IMR-90 (cell line): ENCODE data around the gene SAMD1. TPM values are rescaled to one million over a fixed set of nuclear protein-coding genes. Genes with fewer than 3 reads are reported as not detected.

Experiments used
- ATAC-seq: fragments of 200-7000 bp; cut with Tn5 transposase; 2 replicates; pipeline ENCODE4 v1.9.1; 2020; ENCODE audit warnings: low read depth, mild to moderate bottlenecking, moderate library complexity
- BruUV-seq: library from RNA; stranded (reverse); fragments of 400-500 nt; replicated peaks from 2 replicates; lab custom pipeline; 2021; lab: Mats Ljungman, UMichigan
- CTCF ChIA-PET: fragments of 300-600 bp; formaldehyde crosslinking; extraction: SDS; loops from one replicate; lab custom pipeline; 2021; ENCODE audit warnings: antibody characterized with exemption; lab: Yijun Ruan, JAX
- POLR2A ChIA-PET: fragments of 300-600 bp; sonication (Branson Sonifier 250); formaldehyde crosslinking; loops from one replicate; lab custom pipeline; 2022; ENCODE audit warnings: antibody characterized with exemption; ENCODE audit not compliant: unreplicated experiment; lab: Charles Lee
- DNase-seq: peaks from one replicate; pipeline ENCODE4 v3.0.0; 2013
- H2AFZ ChIP-seq: replicated peaks from 2 replicates; pipeline ENCODE3; 2013; ENCODE audit warnings: low read length, mild to moderate bottlenecking; ENCODE audit not compliant: poor library complexity
- H2AK5ac ChIP-seq: 2 replicates; pipeline ENCODE4 v1.6.1; 2013; ENCODE audit warnings: low read depth, low read length, inconsistent platforms
- H2AK9ac ChIP-seq: replicated peaks from 2 replicates; pipeline ENCODE3; 2013; ENCODE audit warnings: mild to moderate bottlenecking, low read depth, low read length, moderate library complexity; ENCODE audit not compliant: poor library complexity
- H2BK120ac ChIP-seq: 2 replicates; pipeline ENCODE4 v1.6.1; 2013; ENCODE audit warnings: low read depth, low read length, inconsistent platforms
- H2BK15ac ChIP-seq: 3 replicates; pipeline ENCODE4 v1.6.1; 2013; ENCODE audit warnings: low read depth, low read length, inconsistent platforms
- H2BK20ac ChIP-seq: 2 replicates; pipeline ENCODE4 v1.6.1; 2013; ENCODE audit warnings: low read depth, mild to moderate bottlenecking, inconsistent platforms, low read length, moderate library complexity
- H2BK5ac ChIP-seq: 2 replicates; pipeline ENCODE4 v1.6.1; 2013; ENCODE audit warnings: mild to moderate bottlenecking, low read depth, low read length, inconsistent platforms; ENCODE audit not compliant: poor library complexity, severe bottlenecking
- H3K14ac ChIP-seq: replicated peaks from 2 replicates; pipeline ENCODE4 v1.6.1; 2013; ENCODE audit warnings: low read depth, low read length, inconsistent platforms
- H3K18ac ChIP-seq: 2 replicates; pipeline ENCODE4 v1.6.1; 2013; ENCODE audit warnings: low read depth, low read length, control low read depth
- H3K23ac ChIP-seq: 2 replicates; pipeline ENCODE4 v1.6.1; 2013; ENCODE audit warnings: low read depth, low read length, inconsistent platforms
- H3K27ac ChIP-seq: 2 replicates; pipeline ENCODE4 v1.5.1; 2013; ENCODE audit warnings: mild to moderate bottlenecking, control low read depth, low read length; ENCODE audit not compliant: insufficient read depth
- H3K27me3 ChIP-seq: 2 replicates; pipeline ENCODE4 v1.6.1; 2013; ENCODE audit warnings: low read length; ENCODE audit not compliant: control insufficient read depth, insufficient read depth
- H3K36me3 ChIP-seq: 2 replicates; pipeline ENCODE4 v1.6.1; 2013; ENCODE audit warnings: low read length, mixed read lengths; ENCODE audit not compliant: control insufficient read depth, insufficient read depth
- H3K4ac ChIP-seq: 2 replicates; pipeline ENCODE4 v1.6.1; 2013; ENCODE audit warnings: low read depth, low read length, inconsistent platforms
- H3K4me1 ChIP-seq: 2 replicates; pipeline ENCODE4 v1.6.1; 2013; ENCODE audit warnings: low read length, mixed read lengths; ENCODE audit not compliant: control insufficient read depth, insufficient read depth
- H3K4me2 ChIP-seq: 2 replicates; pipeline ENCODE4 v1.6.1; 2013; ENCODE audit warnings: low read depth, mild to moderate bottlenecking, control low read depth, low read length, moderate library complexity
- H3K4me3 ChIP-seq: 2 replicates; pipeline ENCODE4 v1.5.1; 2013; ENCODE audit warnings: low read depth, mild to moderate bottlenecking, control low read depth, low read length, moderate library complexity; ENCODE audit not compliant: insufficient read depth
- H3K56ac ChIP-seq: 2 replicates; pipeline ENCODE4 v1.6.1; 2013; ENCODE audit warnings: low read length, inconsistent platforms; ENCODE audit not compliant: insufficient read depth; ENCODE audit errors: extremely low read depth
- H3K79me1 ChIP-seq, 2 experiments: 2 replicates each; pipeline ENCODE4 v1.6.1; 2013; ENCODE audit warnings: low read length in 2 of 2, inconsistent platforms in 1 of 2, low read depth in 1 of 2
- H3K9ac ChIP-seq: 2 replicates; pipeline ENCODE4 v1.6.1; 2013; ENCODE audit warnings: low read depth, low read length, control low read depth
- H3K9me1 ChIP-seq: 2 replicates; pipeline ENCODE4 v1.6.1; 2013; ENCODE audit warnings: low read length, inconsistent platforms; ENCODE audit not compliant: insufficient read depth
- H3K9me3 ChIP-seq: 2 replicates; pipeline ENCODE4 v1.6.1; 2013; ENCODE audit warnings: low read length; ENCODE audit not compliant: control insufficient read depth, insufficient read depth
- H4K20me1 ChIP-seq: 2 replicates; pipeline ENCODE4 v1.6.1; 2013; ENCODE audit warnings: low read length, inconsistent platforms; ENCODE audit not compliant: insufficient read depth
- H4K5ac ChIP-seq: 2 replicates; pipeline ENCODE4 v1.6.1; 2013; ENCODE audit warnings: mild to moderate bottlenecking, low read depth, low read length, control low read depth
- H4K8ac ChIP-seq, 2 experiments: 2 replicates each; pipeline ENCODE4 v1.6.1; 2013; ENCODE audit warnings: low read depth in 2 of 2, low read length in 2 of 2, control low read depth in 1 of 2, inconsistent platforms in 1 of 2
- H4K91ac ChIP-seq: 2 replicates; pipeline ENCODE4 v1.6.1; 2013; ENCODE audit warnings: low read depth, low read length, inconsistent platforms; ENCODE audit not compliant: insufficient read depth
- BHLHE40 ChIP-seq: fragments of 150-350 bp; IDR thresholded peaks from 2 replicates; pipeline ENCODE4 v1.6.1; 2016; ENCODE audit warnings: mild to moderate bottlenecking, low read depth, low read length
- CEBPB ChIP-seq: IDR thresholded peaks from 2 replicates; pipeline ENCODE4 v1.6.1; 2012; ENCODE audit warnings: low read depth, low read length, improper control_type of control experiment
- CHD1 ChIP-seq: IDR thresholded peaks from 2 replicates; pipeline ENCODE4 v1.6.1; 2012; ENCODE audit warnings: low read depth, low read length, improper control_type of control experiment
- MAFK ChIP-seq: IDR thresholded peaks from 2 replicates; pipeline ENCODE4 v1.6.1; 2012; ENCODE audit warnings: low read depth, low read length, improper control_type of control experiment
- MAZ ChIP-seq: IDR thresholded peaks from 2 replicates; pipeline ENCODE4 v1.6.1; 2012; ENCODE audit warnings: low read depth, mild to moderate bottlenecking, low read length, improper control_type of control experiment, moderate library complexity, borderline replicate concordance
- MXI1 ChIP-seq: IDR thresholded peaks from 2 replicates; pipeline ENCODE4 v1.6.1; 2012; ENCODE audit warnings: low read depth, mild to moderate bottlenecking, low read length, moderate library complexity, borderline replicate concordance
- NFE2L2 ChIP-seq: fragments of 150-350 bp; IDR thresholded peaks from 2 replicates; pipeline ENCODE4 v1.6.1; 2016; ENCODE audit warnings: low read depth, mild to moderate bottlenecking, low read length
- POLR2A ChIP-seq: IDR thresholded peaks from 2 replicates; pipeline ENCODE4 v1.6.1; 2012; ENCODE audit warnings: mild to moderate bottlenecking, low read depth, low read length
- RAD21 ChIP-seq: IDR thresholded peaks from 2 replicates; pipeline ENCODE4 v1.6.1; 2012; ENCODE audit warnings: low read length, improper control_type of control experiment
- RCOR1 ChIP-seq: IDR thresholded peaks from 2 replicates; pipeline ENCODE4 v1.6.1; 2012; ENCODE audit warnings: mild to moderate bottlenecking, low read length, improper control_type of control experiment; ENCODE audit not compliant: insufficient replicate concordance
- RFX5 ChIP-seq: IDR thresholded peaks from 2 replicates; pipeline ENCODE4 v1.8.0; 2012; ENCODE audit warnings: low read depth, mild to moderate bottlenecking, low read length, moderate library complexity
- SMC3 ChIP-seq: fragments of 150-350 bp; IDR thresholded peaks from 2 replicates; pipeline ENCODE4 v1.6.1; 2016; ENCODE audit warnings: low read depth, mild to moderate bottlenecking, antibody characterized with exemption, low read length, moderate library complexity
- WGBS, 2 experiments: methylation state at CpG; one replicate each; pipeline versions ENCODE4 v1.1.5 to v1.1.7; 2013; ENCODE audit warnings: missing lambda C conversion rate in 2 of 2; ENCODE audit not compliant: insufficient read length in 1 of 2; ENCODE audit errors: extremely low coverage in 2 of 2; 5-methylcytosine and 5-hydroxymethylcytosine counted together
- dilution Hi-C: fragments of 300-500 bp; cut with HindIII; formaldehyde crosslinking; loops from one replicate; pipeline ENCODE4 v1.14.3; 2018; ENCODE audit warnings: low sequenced_read_pairs; ENCODE audit not compliant: unreplicated experiment
- in situ Hi-C: fragments of 300-500 bp; cut with MboI; formaldehyde crosslinking; loops from 3 replicates; pipeline ENCODE4 v1.14.3; 2019; ENCODE audit warnings: low sequenced_read_pairs, inconsistent platforms, mixed read lengths
- intact Hi-C: fragments of 100-400 bp; cut with micrococcal nuclease; formaldehyde crosslinking; loops from 2 replicates; pipeline ENCODE4 v1.10.0; 2022
- polyA plus RNA-seq, 3 experiments: library from polyadenylated mRNA; depleted of rRNA; stranded (reverse); fragments of >200 nt; gene quantifications; 2 replicates each; pipeline ENCODE4 v1.2.3, GENCODE V29; 2012; ENCODE audit warnings: low replicate concordance in 1 of 3
- total RNA-seq: library from RNA; depleted of rRNA; stranded (reverse); fragments of >200 nt; gene quantifications from 2 replicates; pipeline ENCODE4 v1.2.3, GENCODE V29; 2012
- TF ChIP-seq, protein P1 (sequence below): fragments of 150-350 bp; IDR thresholded peaks from 2 replicates; pipeline ENCODE4 v1.6.1; 2016; ENCODE audit warnings: low read depth, mild to moderate bottlenecking, low read length, moderate library complexity, borderline replicate concordance

The SAMD1 gene
- total and polyA plus RNA-seq, 2 of the 4 experiments (the other 2 are of a cell fraction): 6.5 to 14.1 TPM

DNA sequence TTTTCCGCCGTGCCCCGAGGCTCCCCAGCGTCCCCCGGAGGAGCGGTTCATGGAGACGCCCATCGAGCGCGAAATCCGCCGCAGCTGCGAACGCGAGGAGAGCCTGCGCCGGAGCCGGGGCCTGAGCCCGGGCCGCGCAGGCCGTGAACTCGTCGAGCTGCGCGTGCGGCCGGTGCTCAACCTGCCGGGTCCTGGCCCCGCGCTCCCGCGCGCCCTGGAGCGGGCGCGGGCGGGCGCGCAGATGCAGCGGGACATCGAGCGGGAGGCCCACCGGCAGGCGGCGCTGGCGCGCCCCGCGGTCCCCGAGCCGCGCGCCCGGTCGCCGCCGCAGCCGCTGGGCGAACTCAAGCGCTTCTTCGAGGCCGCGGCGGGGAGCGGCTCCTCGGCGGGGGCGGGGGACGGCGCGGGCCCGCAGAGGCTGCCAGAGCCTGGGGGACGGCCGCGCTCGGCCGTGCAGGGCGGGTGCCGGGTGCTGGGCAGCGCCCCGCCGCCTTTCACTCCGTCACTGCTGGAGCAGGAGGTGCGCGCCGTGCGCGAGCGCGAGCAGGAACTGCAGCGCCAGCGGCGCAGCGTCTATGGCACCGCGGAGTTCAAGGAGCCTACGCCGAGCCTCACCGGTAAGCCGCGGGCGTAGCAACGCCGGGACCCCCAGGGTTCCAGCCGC, 17.2 kb downstream of the SAMD1 start (continued):
- TF ChIP-seq RFX5: no peak
- TF ChIP-seq MAFK: no peak

DNA sequence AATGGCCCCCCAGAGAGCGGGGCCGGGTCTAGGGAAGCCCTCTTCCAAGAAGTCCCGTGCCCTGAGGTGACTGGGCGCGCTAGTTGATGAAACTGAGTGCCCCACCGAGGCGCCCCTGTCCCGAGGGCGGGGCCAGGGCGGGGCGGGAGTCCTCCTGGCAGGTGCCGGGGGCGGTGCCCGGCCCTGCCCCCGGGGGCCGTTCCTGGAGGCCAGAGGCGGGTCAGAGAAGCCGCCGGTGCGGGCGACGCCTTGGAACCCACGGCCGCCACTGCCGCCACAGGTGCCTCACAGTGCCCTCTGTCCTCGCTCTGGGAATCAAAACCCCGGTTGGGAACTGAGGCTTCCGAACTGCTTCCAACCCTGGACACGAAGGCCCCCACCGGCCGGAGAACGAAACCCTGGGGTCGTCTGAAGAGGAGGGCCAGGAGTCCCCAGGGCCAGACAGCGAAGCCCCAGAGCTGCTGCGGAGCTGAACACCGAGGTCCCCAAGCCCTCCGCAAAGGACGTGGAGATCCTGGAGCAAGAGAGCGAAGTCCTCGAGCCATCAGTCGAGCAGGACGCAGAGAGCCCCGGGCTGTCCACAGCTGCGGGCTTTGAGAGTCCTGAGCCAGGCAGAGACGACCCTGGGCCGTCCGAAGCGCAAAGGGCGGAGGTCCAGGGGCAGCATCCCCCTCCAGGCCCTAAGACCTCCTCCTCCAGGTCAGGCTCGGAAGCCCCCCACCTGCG, 17.9 kb downstream of the SAMD1 start, which contains the start of gene MISP3:
Gene MISP3 (plus strand): TSS at position 252 of the 726 bp plus-strand sequence. CDS start 524 bp downstream, outside the sequence.
- TF ChIP-seq CEBPB (no peak), RFX5 (no peak), MAFK (no peak), RCOR1 (no peak), CHD1 (no peak), SMC3 (no peak), MXI1 (no peak), BHLHE40 (no peak), MAZ (no peak), NFE2L2 (no peak), POLR2A (no peak), RAD21 (no peak)
- TF ChIP-seq, protein P1, sequence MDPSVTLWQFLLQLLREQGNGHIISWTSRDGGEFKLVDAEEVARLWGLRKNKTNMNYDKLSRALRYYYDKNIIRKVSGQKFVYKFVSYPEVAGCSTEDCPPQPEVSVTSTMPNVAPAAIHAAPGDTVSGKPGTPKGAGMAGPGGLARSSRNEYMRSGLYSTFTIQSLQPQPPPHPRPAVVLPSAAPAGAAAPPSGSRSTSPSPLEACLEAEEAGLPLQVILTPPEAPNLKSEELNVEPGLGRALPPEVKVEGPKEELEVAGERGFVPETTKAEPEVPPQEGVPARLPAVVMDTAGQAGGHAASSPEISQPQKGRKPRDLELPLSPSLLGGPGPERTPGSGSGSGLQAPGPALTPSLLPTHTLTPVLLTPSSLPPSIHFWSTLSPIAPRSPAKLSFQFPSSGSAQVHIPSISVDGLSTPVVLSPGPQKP: no peak

More for the DNA sequence above, 17.9 kb downstream of the SAMD1 start, which contains the start of gene MISP3:
- H2BK20ac ChIP-seq: no peak within 1 kb of the TSS
- no peak within 1 kb of the TSS for H4K5ac ChIP-seq
- peak within 1 kb of the TSS; percentile 96 for H2AFZ ChIP-seq
- H3K9me1 ChIP-seq: no peaks in the 10 kb centered on the region
- no peak within 1 kb of the TSS for H2AK5ac ChIP-seq
- WGBS, 2 experiments: 9% methylated on average over 25 of the region's 51 CpGs; no CpG with 5 or more reads in 1 of the 2 experiments
- H3K14ac ChIP-seq: no peak within 1 kb of the TSS
- DNase-seq (no peak), ATAC-seq (no peak)
- peak within 1 kb of the TSS; percentile 85 for H2AK9ac ChIP-seq
- intact Hi-C loops: no loop called here
- peak within 1 kb of the TSS; percentile 57; the same call in 1 of the 2 replicates for H3K9ac ChIP-seq
- H3K79me1 ChIP-seq: peaks cover 0 to 14% of the 10 kb centered on the region in 2 experiments; a peak in 1 of 4 replicates
- ChIA-PET CTCF (interaction anchor here (1.0 to 1.3 kb wide), 4 partner anchors 13 to 332 kb away, joined by 3 to 4 read pairs (median 3); no protein-coding TSS in a partner anchor), POLR2A (interaction anchor here (0.6 kb wide), 1 partner anchor 1710 kb away, joined by 10 read pairs; no protein-coding TSS in a partner anchor)
- peak within 1 kb of the TSS; percentile 78; the same call in 1 of the 2 replicates for H3K23ac ChIP-seq
- H2BK15ac ChIP-seq: no peak within 1 kb of the TSS
- peak within 1 kb of the TSS; percentile 61 for H3K4me3 ChIP-seq
- BruUV-seq: no TSS peak
- H4K91ac ChIP-seq: no peak within 1 kb of the TSS; the same call in 1 of the 2 replicates
- in situ Hi-C loops: loop anchor here (5.0 kb wide), 1 partner anchor 190 kb away; no protein-coding TSS in a partner anchor
- dilution Hi-C loops: no loop called here
- no peak within 1 kb of the TSS; the same call in 1 of the 2 replicates for H3K27ac ChIP-seq
- peaks cover 2% of the 10 kb centered on the region; the same call in 1 of the 2 replicates for H3K27me3 ChIP-seq
- no peak within 1 kb of the TSS; the same call in 1 of the 2 replicates for H3K4ac ChIP-seq
- H4K20me1 ChIP-seq: no peaks in the 10 kb centered on the region
- H3K9me3 ChIP-seq: no peaks in the 10 kb centered on the region
- peak within 1 kb of the TSS; percentile 36 to 78; a peak in 2 of 4 replicates for H4K8ac ChIP-seq
- no peak within 1 kb of the TSS for H3K56ac ChIP-seq
- peak within 1 kb of the TSS; percentile 1 for H2BK5ac ChIP-seq
- no peak within 1 kb of the TSS for H2BK120ac ChIP-seq
- no peak within 1 kb of the TSS for H3K18ac ChIP-seq
- H3K4me1 ChIP-seq: peaks cover 10% of the 10 kb centered on the region
- H3K4me2 ChIP-seq: peak within 1 kb of the TSS; percentile 93
- H3K36me3 ChIP-seq: no peaks in the 10 kb centered on the region
